ENCODE results near the gene ARRDC5.
"Not testable (repeated sequence)": the region's sequence is repeated elsewhere in the genome, so short reads cannot be mapped to it uniquely, and the experiment has no call there.

ARRDC5 gene

GRCh38 chr19:4908781-4909155, 6.1 kb upstream of the ARRDC5 start:
- DNase-seq (ENCODE audit: extremely low read depth, insufficient read length), result no peak
- H3K36me3 ChIP-seq (ENCODE audit: control insufficient read depth, insufficient read depth, low read length), result no peaks in the 10 kb centered on the region; the same call in 1 of the 2 replicates
- no peak for TF ChIP-seq CTCF (IDR thresholded peaks at IDR 0.05; ENCODE audit: insufficient read depth, low read length, poor library complexity, severe bottlenecking)
- no peak overlapping the region for H3K4me3 ChIP-seq (replicated peaks; ENCODE audit: low read depth, low read length)
- no peaks in the 10 kb centered on the region for H3K27me3 ChIP-seq (replicated peaks; ENCODE audit: control insufficient read depth, insufficient read depth, low read length)

GRCh38 chr19:4908360-4908759, 5.7 kb upstream of the ARRDC5 start:
- no peak for DNase-seq (ENCODE audit: extremely low read depth, insufficient read length)
- H3K27me3 ChIP-seq (replicated peaks; ENCODE audit: control insufficient read depth, insufficient read depth, low read length), result no peaks in the 10 kb centered on the region
- no peaks in the 10 kb centered on the region; the same call in 1 of the 2 replicates for H3K36me3 ChIP-seq (ENCODE audit: control insufficient read depth, insufficient read depth, low read length)
- H3K4me3 ChIP-seq (replicated peaks; ENCODE audit: low read depth, low read length), result no peak overlapping the region
- TF ChIP-seq CTCF (IDR thresholded peaks at IDR 0.05; ENCODE audit: insufficient read depth, low read length, poor library complexity, severe bottlenecking), result no peak

GRCh38 chr19:4906963-4907362, 4.3 kb upstream of the ARRDC5 start:
- DNase-seq (ENCODE audit: extremely low read depth, insufficient read length), result no peak
- Histone ChIP-seq H3K36me3 (ENCODE audit: control insufficient read depth, insufficient read depth, low read length) (no peaks in the 10 kb centered on the region), H3K27me3 (replicated peaks; ENCODE audit: control insufficient read depth, insufficient read depth, low read length) (no peaks in the 10 kb centered on the region), H3K4me3 (replicated peaks; ENCODE audit: low read depth, low read length) (no peak overlapping the region)
- no peak for TF ChIP-seq CTCF (IDR thresholded peaks at IDR 0.05; ENCODE audit: insufficient read depth, low read length, poor library complexity, severe bottlenecking)

GRCh38 chr19:4904481-4904880, 1.8 kb upstream of the ARRDC5 start:
- Histone ChIP-seq H3K27me3 (replicated peaks; ENCODE audit: control insufficient read depth, insufficient read depth, low read length) (no peaks in the 10 kb centered on the region), H3K36me3 (ENCODE audit: control insufficient read depth, insufficient read depth, low read length) (no peaks in the 10 kb centered on the region), H3K4me3 (replicated peaks; ENCODE audit: low read depth, low read length) (no peak overlapping the region)
- TF ChIP-seq CTCF (IDR thresholded peaks at IDR 0.05; ENCODE audit: insufficient read depth, low read length, poor library complexity, severe bottlenecking), result no peak
- no peak for DNase-seq (ENCODE audit: extremely low read depth, insufficient read length)

- not testable (repeated sequence) for H3K27me3 ChIP-seq (replicated peaks; ENCODE audit: control insufficient read depth, insufficient read depth, low read length); H3K4me3 ChIP-seq (replicated peaks; ENCODE audit: low read depth, low read length); H3K36me3 ChIP-seq (ENCODE audit: control insufficient read depth, insufficient read depth, low read length); DNase-seq (ENCODE audit: extremely low read depth, insufficient read length)
Measured at GRCh38 chr19:4900879-4901278, 1.8 kb downstream of the ARRDC5 start.

- no peak for TF ChIP-seq CTCF (IDR thresholded peaks at IDR 0.05; ENCODE audit: insufficient read depth, low read length, poor library complexity, severe bottlenecking)
- no peak for DNase-seq (ENCODE audit: extremely low read depth, insufficient read length)
- H3K27me3 ChIP-seq (replicated peaks; ENCODE audit: control insufficient read depth, insufficient read depth, low read length), result no peaks in the 10 kb centered on the region
- H3K36me3 ChIP-seq (ENCODE audit: control insufficient read depth, insufficient read depth, low read length), result no peaks in the 10 kb centered on the region
- no peak overlapping the region for H3K4me3 ChIP-seq (replicated peaks; ENCODE audit: low read depth, low read length)
Measured at GRCh38 chr19:4897146-4897545, 5.5 kb downstream of the ARRDC5 start.
